ENCODE results near the gene MED27.

The MED27 gene

GRCh38 chr9:131826966-131827525 is 252.6 kb downstream of the MED27 start:
- no peak for DNase-seq

GRCh38 chr9:131826053-131826452 is 253.6 kb downstream of the MED27 start:
- DNase-seq, result no peak

- no peak for DNase-seq
Observed at GRCh38 chr9:131824953-131825495, 254.6 kb downstream of the MED27 start.

GRCh38 chr9:131824155-131824594 is 255.5 kb downstream of the MED27 start:
- no peak for DNase-seq

- no peak for DNase-seq
Observed at GRCh38 chr9:131823701-131824146, 255.9 kb downstream of the MED27 start.

- no peak for DNase-seq
Observed at GRCh38 chr9:131818089-131818488, 261.6 kb downstream of the MED27 start.

- no peak for DNase-seq
Observed at GRCh38 chr9:131817627-131818026, 262.0 kb downstream of the MED27 start.

GRCh38 chr9:131817073-131817472 is 262.6 kb downstream of the MED27 start:
- no peak for DNase-seq

GRCh38 chr9:131815970-131816873 is 263.4 kb downstream of the MED27 start:
- DNase-seq, result no peak

GRCh38 chr9:131814707-131815106 is 265.0 kb downstream of the MED27 start:
- DNase-seq, result no peak

- no peak for DNase-seq
Observed at GRCh38 chr9:131813116-131813515, 266.6 kb downstream of the MED27 start.

GRCh38 chr9:131812116-131812790 is 267.4 kb downstream of the MED27 start:
- no peak for DNase-seq

GRCh38 chr9:131811405-131811804 is 268.3 kb downstream of the MED27 start:
- no peak for DNase-seq

- no peak for DNase-seq
Observed at GRCh38 chr9:131810351-131811170, 269.1 kb downstream of the MED27 start.
